Ishikawa (cell line): ENCODE measurements around the gene SLC18A2.

Source experiments
- EGR1 ChIP-seq: IDR thresholded peaks from 2 replicates; pipeline ENCODE4 v1.6.1; 2012
- FOXM1 ChIP-seq: IDR thresholded peaks from 2 replicates; pipeline ENCODE4 v1.6.1; 2012; ENCODE audit warnings: low read depth, borderline replicate concordance
- TAF1 ChIP-seq: IDR thresholded peaks from 2 replicates; pipeline ENCODE4 v1.6.1; 2012; ENCODE audit warnings: low read depth, mild to moderate bottlenecking
- YY1 ChIP-seq: IDR thresholded peaks from 2 replicates; pipeline ENCODE4 v1.6.1; 2012; ENCODE audit warnings: low read depth
- TF ChIP-seq, protein P1 (sequence below): IDR thresholded peaks from 2 replicates; pipeline ENCODE4 v1.6.1; 2012; ENCODE audit warnings: low read depth, mild to moderate bottlenecking

DNA sequence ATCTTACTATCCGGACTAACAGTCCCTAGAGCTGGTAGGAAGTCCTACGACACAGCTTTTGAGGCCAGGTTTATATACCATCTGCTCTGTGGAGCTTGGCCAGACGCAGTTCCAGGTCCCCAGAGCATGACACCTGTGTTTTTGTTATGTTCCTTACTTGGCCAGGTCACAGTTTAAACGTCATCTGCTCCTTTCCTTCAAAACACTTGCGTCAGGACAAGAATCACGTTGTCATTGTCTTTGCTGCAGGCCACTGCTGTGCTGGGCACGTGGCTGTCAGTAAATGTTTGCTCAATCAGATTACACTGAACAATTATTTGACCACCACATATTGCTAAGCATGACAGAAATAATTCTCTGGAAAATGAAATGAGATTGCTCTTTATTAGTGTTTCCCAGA, 23.9 kb downstream of the SLC18A2 start:
- TF ChIP-seq YY1 (no peak), FOXM1 (no peak), EGR1 (no peak), TAF1 (no peak)
- TF ChIP-seq, protein P1, sequence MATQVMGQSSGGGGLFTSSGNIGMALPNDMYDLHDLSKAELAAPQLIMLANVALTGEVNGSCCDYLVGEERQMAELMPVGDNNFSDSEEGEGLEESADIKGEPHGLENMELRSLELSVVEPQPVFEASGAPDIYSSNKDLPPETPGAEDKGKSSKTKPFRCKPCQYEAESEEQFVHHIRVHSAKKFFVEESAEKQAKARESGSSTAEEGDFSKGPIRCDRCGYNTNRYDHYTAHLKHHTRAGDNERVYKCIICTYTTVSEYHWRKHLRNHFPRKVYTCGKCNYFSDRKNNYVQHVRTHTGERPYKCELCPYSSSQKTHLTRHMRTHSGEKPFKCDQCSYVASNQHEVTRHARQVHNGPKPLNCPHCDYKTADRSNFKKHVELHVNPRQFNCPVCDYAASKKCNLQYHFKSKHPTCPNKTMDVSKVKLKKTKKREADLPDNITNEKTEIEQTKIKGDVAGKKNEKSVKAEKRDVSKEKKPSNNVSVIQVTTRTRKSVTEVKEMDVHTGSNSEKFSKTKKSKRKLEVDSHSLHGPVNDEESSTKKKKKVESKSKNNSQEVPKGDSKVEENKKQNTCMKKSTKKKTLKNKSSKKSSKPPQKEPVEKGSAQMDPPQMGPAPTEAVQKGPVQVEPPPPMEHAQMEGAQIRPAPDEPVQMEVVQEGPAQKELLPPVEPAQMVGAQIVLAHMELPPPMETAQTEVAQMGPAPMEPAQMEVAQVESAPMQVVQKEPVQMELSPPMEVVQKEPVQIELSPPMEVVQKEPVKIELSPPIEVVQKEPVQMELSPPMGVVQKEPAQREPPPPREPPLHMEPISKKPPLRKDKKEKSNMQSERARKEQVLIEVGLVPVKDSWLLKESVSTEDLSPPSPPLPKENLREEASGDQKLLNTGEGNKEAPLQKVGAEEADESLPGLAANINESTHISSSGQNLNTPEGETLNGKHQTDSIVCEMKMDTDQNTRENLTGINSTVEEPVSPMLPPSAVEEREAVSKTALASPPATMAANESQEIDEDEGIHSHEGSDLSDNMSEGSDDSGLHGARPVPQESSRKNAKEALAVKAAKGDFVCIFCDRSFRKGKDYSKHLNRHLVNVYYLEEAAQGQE, result no peak
